Smooth muscle cell (in vitro differentiated cells): ENCODE results near the gene TMEM219. TPM values are rescaled to one million over a fixed set of nuclear protein-coding genes. Genes with fewer than 3 reads are reported as not detected.

ENCODE experiments used
- DNase-seq: peaks from one replicate; lab custom pipeline; 2025; ENCODE audit not compliant: unreplicated experiment; lab: John Stamatoyannopoulos, UW
- H2AFZ ChIP-seq: fragments of 200-600 bp; sonication (generic); 2 replicates; pipeline ENCODE4 v1.6.0; 2016; ENCODE audit warnings: antibody characterized with exemption, low read depth, mild to moderate bottlenecking
- H3F3A ChIP-seq: fragments of 200-600 bp; sonication (generic); 2 replicates; pipeline ENCODE4 v1.6.0; 2017; ENCODE audit warnings: antibody characterized with exemption, low read depth
- H3K27ac ChIP-seq: fragments of 200-600 bp; sonication (generic); 2 replicates; pipeline ENCODE4 v1.5.1; 2016; ENCODE audit warnings: low read depth, mild to moderate bottlenecking
- H3K27me3 ChIP-seq: fragments of 200-600 bp; sonication (generic); 2 replicates; pipeline ENCODE4 v1.6.1; 2016; ENCODE audit warnings: low read depth, mild to moderate bottlenecking
- H3K36me3 ChIP-seq: fragments of 200-600 bp; sonication (generic); 2 replicates; pipeline ENCODE4 v1.5.1; 2016; ENCODE audit warnings: low read depth
- H3K4me1 ChIP-seq: fragments of 200-600 bp; sonication (generic); 2 replicates; pipeline ENCODE4 v1.5.1; 2016; ENCODE audit warnings: low read depth
- H3K4me2 ChIP-seq: fragments of 200-600 bp; sonication (generic); 2 replicates; pipeline ENCODE4 v1.6.0; 2016; ENCODE audit warnings: mild to moderate bottlenecking
- H3K4me3 ChIP-seq: fragments of 200-600 bp; sonication (generic); 2 replicates; pipeline ENCODE4 v1.5.1; 2016; ENCODE audit warnings: mild to moderate bottlenecking
- H3K79me2 ChIP-seq: fragments of 200-600 bp; sonication (generic); 2 replicates; pipeline ENCODE4 v1.6.0; 2016; ENCODE audit warnings: low read depth, mild to moderate bottlenecking
- H3K9ac ChIP-seq: fragments of 200-600 bp; sonication (generic); 2 replicates; pipeline ENCODE4 v1.6.0; 2016; ENCODE audit warnings: low read depth
- H3K9me3 ChIP-seq: fragments of 200-600 bp; sonication (generic); replicated peaks from 2 replicates; pipeline ENCODE4 v1.5.1; 2016; ENCODE audit warnings: low read depth
- H4K20me1 ChIP-seq: fragments of 200-600 bp; sonication (generic); 2 replicates; pipeline ENCODE4 v1.6.0; 2016; ENCODE audit warnings: low read depth
- WGBS: methylation state at CpG from one replicate; pipeline ENCODE4 v1.1.7; 2016; ENCODE audit warnings: low lambda C conversion rate; 5-methylcytosine and 5-hydroxymethylcytosine counted together
- polyA plus RNA-seq: library from polyadenylated mRNA; unstranded; fragments of >200 nt; fragmentation: Nextera tagmentation; extraction: Ambion mirVana; gene quantifications from 2 replicates; pipeline ENCODE4 v1.2.1, GENCODE V29; 2016
- total RNA-seq: library from RNA; depleted of rRNA; stranded (reverse); fragments of >200 nt; gene quantifications from 2 replicates; pipeline ENCODE4 v1.2.3, GENCODE V29; 2014
- TF ChIP-seq, protein P1 (sequence below): fragments of 200-600 bp; sonication (generic); IDR thresholded peaks from 2 replicates; pipeline ENCODE4 v1.5.1; 2017; ENCODE audit warnings: borderline replicate concordance, mild to moderate bottlenecking, antibody characterized with exemption; ENCODE audit not compliant: insufficient read depth, poor library complexity, severe bottlenecking

The TMEM219 gene
- total and polyA plus RNA-seq, 2 experiments from 2014 or later, result 99.2 to 186 TPM

DNA sequence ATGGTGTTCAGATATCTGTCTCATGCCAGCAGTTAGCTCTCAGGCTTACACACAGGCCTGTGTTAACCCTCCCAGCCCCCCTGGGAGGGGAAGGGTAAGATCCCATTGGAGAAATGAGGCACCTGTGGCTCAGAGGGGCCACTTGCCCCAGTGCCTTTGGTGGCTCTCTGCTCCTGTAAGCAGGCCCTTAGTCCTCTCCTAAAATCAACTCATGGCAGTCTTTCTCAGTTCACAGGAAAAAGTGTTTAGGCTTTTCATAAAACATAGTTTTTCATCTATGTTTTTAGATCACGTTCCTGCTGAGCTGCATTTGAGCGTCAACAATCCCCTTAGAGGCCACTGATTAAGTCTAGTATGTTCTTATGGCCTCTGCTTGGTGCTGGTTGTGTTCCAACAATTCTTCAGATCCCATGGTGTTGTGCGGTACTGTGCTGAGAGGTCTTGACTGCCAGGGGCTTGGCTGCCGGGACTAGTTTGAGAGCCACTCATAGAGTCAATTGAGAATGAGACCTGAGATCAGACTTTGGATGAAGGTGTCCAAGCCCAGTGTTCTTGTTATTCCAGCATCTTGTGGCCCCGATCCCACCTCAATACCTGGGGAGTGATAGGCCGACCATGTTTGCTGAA lies 22.4 kb downstream of the TMEM219 start:
- Histone ChIP-seq H3K27me3 (no peaks in the 10 kb centered on the region), H3K4me3 (no peak overlapping the region), H3K9ac (no peak overlapping the region), H3K27ac (no peak overlapping the region), H3F3A (no peaks in the 10 kb centered on the region), H3K9me3 (no peaks in the 10 kb centered on the region), H4K20me1 (peaks cover 8% of the 10 kb centered on the region), H3K4me1 (no peaks in the 10 kb centered on the region), H3K36me3 (peaks cover 6% of the 10 kb centered on the region), H3K4me2 (no peak overlapping the region), H2AFZ (no peak overlapping the region), H3K79me2 (no peaks in the 10 kb centered on the region)
- TF ChIP-seq, protein P1, sequence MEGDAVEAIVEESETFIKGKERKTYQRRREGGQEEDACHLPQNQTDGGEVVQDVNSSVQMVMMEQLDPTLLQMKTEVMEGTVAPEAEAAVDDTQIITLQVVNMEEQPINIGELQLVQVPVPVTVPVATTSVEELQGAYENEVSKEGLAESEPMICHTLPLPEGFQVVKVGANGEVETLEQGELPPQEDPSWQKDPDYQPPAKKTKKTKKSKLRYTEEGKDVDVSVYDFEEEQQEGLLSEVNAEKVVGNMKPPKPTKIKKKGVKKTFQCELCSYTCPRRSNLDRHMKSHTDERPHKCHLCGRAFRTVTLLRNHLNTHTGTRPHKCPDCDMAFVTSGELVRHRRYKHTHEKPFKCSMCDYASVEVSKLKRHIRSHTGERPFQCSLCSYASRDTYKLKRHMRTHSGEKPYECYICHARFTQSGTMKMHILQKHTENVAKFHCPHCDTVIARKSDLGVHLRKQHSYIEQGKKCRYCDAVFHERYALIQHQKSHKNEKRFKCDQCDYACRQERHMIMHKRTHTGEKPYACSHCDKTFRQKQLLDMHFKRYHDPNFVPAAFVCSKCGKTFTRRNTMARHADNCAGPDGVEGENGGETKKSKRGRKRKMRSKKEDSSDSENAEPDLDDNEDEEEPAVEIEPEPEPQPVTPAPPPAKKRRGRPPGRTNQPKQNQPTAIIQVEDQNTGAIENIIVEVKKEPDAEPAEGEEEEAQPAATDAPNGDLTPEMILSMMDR, result no peak
- 96% methylated on average over 6 of the region's 6 CpGs for WGBS
- DNase-seq, result no peak

GRCh38 chr16:29984764-29985147 lies 22.9 kb downstream of the TMEM219 start:
- H3K27me3 ChIP-seq, result no peaks in the 10 kb centered on the region
- WGBS, result 98% methylated on average over 5 of the region's 5 CpGs
- H3K36me3 ChIP-seq, result peaks cover 6% of the 10 kb centered on the region
- H3K79me2 ChIP-seq, result no peaks in the 10 kb centered on the region
- no peak for DNase-seq
- H3K9me3 ChIP-seq, result no peaks in the 10 kb centered on the region
- H3F3A ChIP-seq, result no peaks in the 10 kb centered on the region
- H3K27ac ChIP-seq, result no peak overlapping the region
- no peak overlapping the region for H3K9ac ChIP-seq
- H3K4me3 ChIP-seq, result no peak overlapping the region
- no peak overlapping the region for H2AFZ ChIP-seq
- H3K4me1 ChIP-seq, result no peaks in the 10 kb centered on the region
- H4K20me1 ChIP-seq, result peaks cover 4% of the 10 kb centered on the region
- TF ChIP-seq, protein P1, result no peak
- H3K4me2 ChIP-seq, result no peak overlapping the region

GRCh38 chr16:29985271-29985811 lies 23.5 kb downstream of the TMEM219 start:
- H3K36me3 ChIP-seq, result peaks cover 5% of the 10 kb centered on the region
- H3K4me2 ChIP-seq, result no peak overlapping the region
- no peaks in the 10 kb centered on the region for H3K79me2 ChIP-seq
- H4K20me1 ChIP-seq, result peaks cover 4% of the 10 kb centered on the region
- no peak overlapping the region for H2AFZ ChIP-seq
- 96% methylated on average over 28 of the region's 28 CpGs for WGBS
- peaks cover 2% of the 10 kb centered on the region for H3F3A ChIP-seq
- H3K9ac ChIP-seq, result no peak overlapping the region
- TF ChIP-seq, protein P1, result no peak
- no peaks in the 10 kb centered on the region for H3K27me3 ChIP-seq
- no peaks in the 10 kb centered on the region for H3K4me1 ChIP-seq
- no peak overlapping the region for H3K27ac ChIP-seq
- DNase-seq, result no peak
- H3K9me3 ChIP-seq, result no peaks in the 10 kb centered on the region
- no peak overlapping the region for H3K4me3 ChIP-seq

DNA sequence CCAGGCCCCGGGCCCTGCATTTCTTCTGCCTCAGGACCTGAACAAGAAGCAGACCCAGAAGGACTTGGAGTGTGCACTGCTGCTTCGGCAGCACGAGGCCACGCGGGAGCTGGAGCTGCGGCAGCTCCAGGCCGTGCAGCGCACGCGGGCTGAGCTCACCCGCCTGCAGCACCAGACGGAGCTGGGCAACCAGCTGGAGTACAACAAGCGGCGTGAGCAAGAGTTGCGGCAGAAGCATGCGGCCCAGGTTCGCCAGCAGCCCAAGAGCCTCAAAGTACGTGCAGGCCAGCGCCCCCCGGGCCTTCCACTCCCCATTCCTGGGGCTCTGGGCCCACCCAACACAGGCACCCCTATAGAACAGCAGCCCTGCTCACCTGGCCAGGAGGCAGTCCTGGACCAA lies 24.4 kb downstream of the TMEM219 start:
- Histone ChIP-seq H2AFZ (no peak overlapping the region), H3F3A (peaks cover 4% of the 10 kb centered on the region), H3K4me2 (no peak overlapping the region), H3K4me3 (no peak overlapping the region), H4K20me1 (no peaks in the 10 kb centered on the region), H3K4me1 (no peaks in the 10 kb centered on the region), H3K27ac (no peak overlapping the region), H3K9me3 (no peaks in the 10 kb centered on the region), H3K9ac (no peak overlapping the region), H3K36me3 (no peaks in the 10 kb centered on the region), H3K79me2 (no peaks in the 10 kb centered on the region), H3K27me3 (no peaks in the 10 kb centered on the region)
- WGBS, result 97% methylated on average over 20 of the region's 20 CpGs
- TF ChIP-seq, protein P1, result no peak
- no peak for DNase-seq
